Activated T-helper 9 cell treated with anti-CD3 and anti-CD28 coated beads, Interleukin-2, amount 50 U/mL, for 16 hours (primary cell): ENCODE data around the gene SHMT1.

Experiments used
- DNase-seq: peaks from one replicate; pipeline ENCODE4 v3.0.0-alpha.2; 2020; ENCODE audit warnings: low read depth

SHMT1 gene

DNA sequence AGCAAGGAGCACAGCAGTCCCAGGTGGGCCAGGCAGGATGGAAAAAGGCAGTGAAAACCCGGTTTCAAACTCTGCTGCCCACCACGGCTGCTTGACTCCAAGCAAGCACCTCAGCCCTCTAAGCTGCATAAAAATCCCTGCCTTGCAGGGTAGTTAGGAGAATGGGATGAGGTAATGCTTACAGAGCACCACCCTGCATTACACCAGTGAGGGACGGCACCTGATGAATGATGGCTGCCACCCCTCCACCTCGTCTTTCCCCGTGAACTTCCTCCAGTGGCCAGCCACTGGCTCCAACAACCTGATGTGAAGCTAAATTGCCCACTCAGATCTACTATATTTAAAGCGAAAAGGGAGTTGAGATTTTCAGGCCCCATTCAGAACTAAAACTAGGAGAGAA, 81.6 kb downstream of the SHMT1 start:
- no peak for DNase-seq

DNA sequence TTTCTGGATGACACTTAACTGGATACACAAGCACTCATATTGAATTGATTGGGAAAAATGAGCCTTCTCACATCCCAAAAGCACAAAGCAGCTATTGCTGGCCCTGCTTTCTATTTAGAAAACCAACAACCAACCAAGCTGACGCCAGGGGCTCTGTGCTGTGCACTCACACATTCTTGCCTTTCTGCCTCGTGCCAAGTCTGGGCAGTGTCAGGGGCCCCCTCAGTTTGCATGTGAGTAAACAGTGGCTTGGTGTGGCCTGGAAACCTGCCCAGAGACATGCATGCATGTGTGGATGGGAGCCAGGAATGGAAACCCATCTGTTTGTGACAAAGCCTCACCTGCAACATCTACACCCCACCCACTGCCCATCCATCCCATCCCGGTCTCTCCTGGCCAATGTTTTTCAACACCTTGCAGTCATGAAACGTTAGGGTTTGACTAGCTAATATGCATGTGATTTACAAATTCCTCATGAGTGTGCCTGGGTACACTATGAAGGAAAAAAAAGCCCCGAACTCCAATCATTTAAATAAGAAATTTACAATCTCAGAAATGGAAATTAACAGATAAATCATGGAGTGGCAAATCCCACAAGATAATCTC, 82.5 kb downstream of the SHMT1 start:
- DNase-seq = no peak

DNA sequence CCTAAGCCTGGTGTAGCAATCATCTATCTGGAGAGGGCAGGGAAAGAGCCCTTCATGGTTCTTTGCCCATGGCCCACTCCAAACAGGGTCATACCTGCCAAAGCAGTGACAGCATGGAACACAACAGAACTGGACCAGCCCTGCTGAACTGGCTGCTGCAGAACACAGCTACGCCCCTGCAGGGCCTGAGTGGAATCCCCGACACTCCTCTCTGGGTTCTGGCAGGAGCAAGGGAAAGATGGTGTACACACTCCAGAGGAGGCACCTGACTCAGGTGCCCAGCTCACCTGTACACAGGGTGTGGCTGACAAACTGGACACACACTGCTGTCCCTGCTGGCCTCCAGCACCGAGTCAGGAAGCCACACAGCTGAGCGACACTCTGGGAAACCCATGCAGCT, 83.1 kb downstream of the SHMT1 start:
- no peak for DNase-seq

DNA sequence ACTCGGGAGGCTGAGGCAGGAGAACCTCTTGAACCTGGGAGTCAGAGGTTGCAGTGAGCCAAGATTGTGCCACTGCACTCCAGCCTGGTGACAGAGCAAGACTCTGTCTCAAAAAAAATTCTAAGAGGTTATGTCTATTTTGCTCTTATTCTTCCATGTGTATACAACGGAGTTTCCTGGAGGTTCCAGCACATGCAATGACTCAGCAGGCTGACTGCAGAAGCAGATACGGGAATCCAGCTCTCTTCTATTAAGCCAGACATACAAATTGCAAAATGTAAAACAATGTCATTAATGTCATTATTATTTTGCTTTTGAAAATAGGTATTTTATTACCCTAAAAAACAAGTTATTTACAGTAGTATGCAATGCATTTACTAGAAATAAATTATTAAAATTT, 84.5 kb downstream of the SHMT1 start:
- no peak for DNase-seq
